ENCODE results near the gene ZNF174.

ZNF174 gene

GRCh38 chr16:3400779-3401688, at the start of gene ZNF174, which contains the start of gene ZSCAN32:
Gene ZNF174, plus strand, starts transcription at chr16:3401215. Its CDS starts 790 bp downstream, at chr16:3402005.
Gene ZSCAN32, minus strand, starts transcription at chr16:3401004. Its CDS starts 3,447 bp downstream, at chr16:3397557.
- Histone ChIP-seq H3K9me2 (replicated peaks; ENCODE audit: low read depth, low read length) (no peaks in the 10 kb centered on the region), H3F3A (ENCODE audit: low read depth) (no peaks in the 10 kb centered on the region), H3K4me2 (ENCODE audit: low read depth, low read length, poor library complexity, severe bottlenecking) (peak within 1 kb of the TSS; percentile 84), H3K9ac (ENCODE audit: low read depth, low read length, poor library complexity, severe bottlenecking) (peak within 1 kb of the TSS; percentile 86), H3K36me3 (ENCODE audit: insufficient read depth, low read length) (no peaks in the 10 kb centered on the region), H3K4me3 (ENCODE audit: low read length, poor library complexity, severe bottlenecking) (peak within 1 kb of the TSS; percentile 98), H3K79me2 (ENCODE audit: insufficient read depth, low read length) (peaks cover 33% of the 10 kb centered on the region), H3K9me3 (ENCODE audit: insufficient read depth, low read depth, low read length) (no peaks in the 10 kb centered on the region), H3K27me3 (ENCODE audit: insufficient read depth, low read length, poor library complexity, severe bottlenecking) (no peaks in the 10 kb centered on the region), H4K20me1 (ENCODE audit: insufficient read depth, low read length, poor library complexity, severe bottlenecking) (no peaks in the 10 kb centered on the region), H3K4me1 (ENCODE audit: insufficient read depth, low read length, poor library complexity, severe bottlenecking) (peaks cover 4% of the 10 kb centered on the region), H2AFZ (ENCODE audit: low read length) (peak within 1 kb of the TSS; percentile 82)
- no peak for TF ChIP-seq EZH2phosphoT487 (IDR thresholded peaks at IDR 0.05; ENCODE audit: borderline replicate concordance)
- no peak for TF ChIP-seq CTCF (conservative IDR thresholded peaks at IDR 0.05; ENCODE audit: low read length)

GRCh38 chr16:3355589-3355988, 45.4 kb upstream of the ZNF174 start, which contains the start of gene OR2C1:
Gene OR2C1, plus strand, starts transcription at chr16:3355889. Its CDS starts 52 bp downstream, at chr16:3355941.
- H3K79me2 ChIP-seq (ENCODE audit: insufficient read depth, low read length) = no peaks in the 10 kb centered on the region
- H3K4me1 ChIP-seq (ENCODE audit: insufficient read depth, low read length, poor library complexity, severe bottlenecking) = no peaks in the 10 kb centered on the region
- H3F3A ChIP-seq (ENCODE audit: low read depth) = no peaks in the 10 kb centered on the region
- no peaks in the 10 kb centered on the region for H3K9me2 ChIP-seq (replicated peaks; ENCODE audit: low read depth, low read length)
- H3K9ac ChIP-seq (ENCODE audit: low read depth, low read length, poor library complexity, severe bottlenecking) = no peak within 1 kb of the TSS
- no peaks in the 10 kb centered on the region for H3K36me3 ChIP-seq (ENCODE audit: insufficient read depth, low read length)
- H3K27me3 ChIP-seq (ENCODE audit: insufficient read depth, low read length, poor library complexity, severe bottlenecking) = no peaks in the 10 kb centered on the region
- H3K9me3 ChIP-seq (ENCODE audit: insufficient read depth, low read depth, low read length) = no peaks in the 10 kb centered on the region
- H4K20me1 ChIP-seq (ENCODE audit: insufficient read depth, low read length, poor library complexity, severe bottlenecking) = no peaks in the 10 kb centered on the region
- no peak within 1 kb of the TSS for H2AFZ ChIP-seq (ENCODE audit: low read length)
- TF ChIP-seq EZH2phosphoT487 (IDR thresholded peaks at IDR 0.05; ENCODE audit: borderline replicate concordance) = no peak
- TF ChIP-seq CTCF (conservative IDR thresholded peaks at IDR 0.05; ENCODE audit: low read length) = no peak
- no peak within 1 kb of the TSS for H3K4me2 ChIP-seq (ENCODE audit: low read depth, low read length, poor library complexity, severe bottlenecking)
- H3K4me3 ChIP-seq (ENCODE audit: low read length, poor library complexity, severe bottlenecking) = no peak within 1 kb of the TSS

GRCh38 chr16:3356118-3356517, 44.9 kb upstream of the ZNF174 start:
- no peaks in the 10 kb centered on the region for H3K36me3 ChIP-seq (ENCODE audit: insufficient read depth, low read length)
- no peak overlapping the region for H3K9ac ChIP-seq (ENCODE audit: low read depth, low read length, poor library complexity, severe bottlenecking)
- no peak overlapping the region for H3K4me3 ChIP-seq (ENCODE audit: low read length, poor library complexity, severe bottlenecking)
- H3K27me3 ChIP-seq (ENCODE audit: insufficient read depth, low read length, poor library complexity, severe bottlenecking) = no peaks in the 10 kb centered on the region
- no peak overlapping the region for H2AFZ ChIP-seq (ENCODE audit: low read length)
- H3K4me2 ChIP-seq (ENCODE audit: low read depth, low read length, poor library complexity, severe bottlenecking) = no peak overlapping the region
- TF ChIP-seq EZH2phosphoT487 (IDR thresholded peaks at IDR 0.05; ENCODE audit: borderline replicate concordance) (no peak), CTCF (conservative IDR thresholded peaks at IDR 0.05; ENCODE audit: low read length) (no peak)
- H3K4me1 ChIP-seq (ENCODE audit: insufficient read depth, low read length, poor library complexity, severe bottlenecking) = no peaks in the 10 kb centered on the region
- H3K9me3 ChIP-seq (ENCODE audit: insufficient read depth, low read depth, low read length) = no peaks in the 10 kb centered on the region
- H3K9me2 ChIP-seq (replicated peaks; ENCODE audit: low read depth, low read length) = no peaks in the 10 kb centered on the region
- H3F3A ChIP-seq (ENCODE audit: low read depth) = no peaks in the 10 kb centered on the region
- no peaks in the 10 kb centered on the region for H3K79me2 ChIP-seq (ENCODE audit: insufficient read depth, low read length)
- no peaks in the 10 kb centered on the region for H4K20me1 ChIP-seq (ENCODE audit: insufficient read depth, low read length, poor library complexity, severe bottlenecking)

Data from Loucy (cell line).